Mesodermal cell (in vitro differentiated cells): ENCODE data around the gene NFKBIE.
"Not testable (repeated sequence)": the region's sequence is repeated elsewhere in the genome, so short reads cannot be mapped to it uniquely, and the experiment has no call there.

ENCODE experiments used
- H3K27ac ChIP-seq: 2 replicates; pipeline ENCODE4 v1.7.0; 2013; ENCODE audit warnings: mild to moderate bottlenecking, low read depth, low read length, moderate library complexity; ENCODE audit not compliant: severe bottlenecking
- H3K36me3 ChIP-seq: 2 replicates; pipeline ENCODE4 v1.7.1; 2013; ENCODE audit warnings: mild to moderate bottlenecking, low read length, moderate library complexity; ENCODE audit not compliant: control insufficient read depth, insufficient read depth
- H3K4me1 ChIP-seq: one replicate; pipeline ENCODE4 v1.7.1; 2013; ENCODE audit warnings: mild to moderate bottlenecking, low read length; ENCODE audit not compliant: insufficient read depth, control insufficient read depth, poor library complexity, severe bottlenecking
- H3K4me3 ChIP-seq: 2 replicates; pipeline ENCODE4 v1.7.0; 2013; ENCODE audit warnings: low read length, control low read depth, mild to moderate bottlenecking; ENCODE audit not compliant: insufficient read depth, poor library complexity, severe bottlenecking; ENCODE audit errors: extremely low read depth
- H3K9me3 ChIP-seq: 2 replicates; pipeline ENCODE4 v1.7.1; 2013; ENCODE audit warnings: mild to moderate bottlenecking, low read length, moderate library complexity; ENCODE audit not compliant: control insufficient read depth
- WGBS, 2 experiments: methylation state at CpG; one replicate each; pipeline ENCODE4 v1.1.5; 2013; ENCODE audit warnings: missing lambda C conversion rate in 2 of 2; ENCODE audit not compliant: insufficient coverage in 2 of 2; 5-methylcytosine and 5-hydroxymethylcytosine counted together

NFKBIE gene

GRCh38 chr6:44237021-44237812, 28.1 kb downstream of the NFKBIE start:
- no peaks in the 10 kb centered on the region for H3K9me3 ChIP-seq
- H3K27ac ChIP-seq, result peak overlapping the region; percentile 81
- 56 to 60% methylated on average over 18 to 19 of the region's 22 CpGs for WGBS, 2 experiments
- peaks cover 1% of the 10 kb centered on the region for H3K36me3 ChIP-seq
- peak overlapping the region; percentile 49 for H3K4me3 ChIP-seq
- H3K4me1 ChIP-seq, result peaks cover 16% of the 10 kb centered on the region

GRCh38 chr6:44235891-44236516, 29.3 kb downstream of the NFKBIE start:
- Histone ChIP-seq H3K36me3 (peaks cover 5% of the 10 kb centered on the region), H3K27ac (no peak overlapping the region), H3K4me3 (no peak overlapping the region), H3K9me3 (no peaks in the 10 kb centered on the region), H3K4me1 (peaks cover 16% of the 10 kb centered on the region)
- WGBS, 2 experiments, result 92 to 100% methylated on average over 1 to 5 of the region's 6 CpGs

DNA sequence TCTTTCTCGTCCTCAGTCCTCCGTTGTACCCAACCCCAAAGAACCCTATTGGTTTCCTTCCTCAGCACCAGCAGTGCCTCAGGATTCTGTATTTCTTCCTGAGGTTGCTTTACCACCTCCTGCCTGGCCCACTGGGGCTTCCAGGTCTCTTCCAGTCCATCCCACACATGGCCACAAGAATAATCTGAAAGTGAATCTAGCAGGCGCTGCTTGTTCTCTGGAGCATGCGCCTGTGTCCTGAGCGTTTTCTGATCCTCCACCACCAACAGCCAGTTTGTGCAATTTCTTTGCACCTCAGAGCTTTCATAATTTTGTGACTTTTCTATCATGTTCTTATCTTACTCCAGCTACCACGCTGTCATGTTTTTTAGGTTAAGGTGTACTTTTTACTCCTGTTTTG, 30.1 kb downstream of the NFKBIE start:
- peaks cover 16% of the 10 kb centered on the region for H3K4me1 ChIP-seq

DNA sequence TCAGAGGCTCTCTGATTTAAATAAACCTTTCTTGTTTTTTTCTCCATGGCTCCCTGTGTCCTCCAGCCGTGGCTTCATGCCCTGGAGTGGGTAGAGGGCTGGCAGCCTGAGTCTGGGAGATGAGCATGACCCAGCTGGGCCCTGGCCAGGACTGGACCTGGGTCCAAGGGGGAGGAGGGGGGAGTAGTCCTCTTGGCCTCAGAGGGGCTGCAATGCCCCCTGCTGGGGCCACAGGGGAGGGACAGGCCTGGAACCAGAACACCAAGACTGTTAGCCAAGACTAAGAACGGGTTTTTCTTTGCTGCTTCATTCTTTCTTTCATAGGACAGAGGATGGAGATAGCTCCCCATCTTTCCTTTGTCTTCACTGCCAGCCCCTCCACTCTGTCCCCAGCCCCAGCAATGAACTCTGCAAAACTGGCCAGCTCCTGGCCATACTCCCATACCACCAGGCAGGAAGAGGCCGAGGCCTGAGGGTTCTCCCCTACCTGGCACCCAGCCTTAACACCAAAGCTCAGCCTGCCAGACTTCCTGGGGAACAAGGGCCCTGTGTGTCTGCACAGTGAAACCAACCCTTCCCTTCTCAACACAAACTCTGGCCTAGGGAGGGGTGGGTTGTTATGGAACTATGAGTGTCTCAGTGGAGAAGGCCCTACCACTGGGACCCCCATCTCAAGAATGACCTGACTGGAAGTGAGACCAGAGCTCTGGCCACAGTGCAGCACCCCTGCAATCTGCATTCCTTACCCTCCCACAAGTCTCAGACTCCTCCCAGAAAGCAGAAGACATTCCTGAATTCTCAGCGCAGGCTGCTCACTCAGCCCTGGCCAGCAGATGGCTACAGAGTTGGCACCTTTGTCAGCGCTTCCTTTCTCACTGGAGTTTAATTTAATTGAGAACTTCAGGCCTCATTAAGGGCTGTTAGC, 31.0 kb downstream of the NFKBIE start:
- H3K4me1 ChIP-seq, result peaks cover 16% of the 10 kb centered on the region
- H3K36me3 ChIP-seq, result peaks cover 13% of the 10 kb centered on the region
- H3K27ac ChIP-seq, result peak overlapping the region; percentile 70
- 36 to 42% methylated on average over 3 to 5 of the region's 5 CpGs for WGBS, 2 experiments
- H3K4me3 ChIP-seq, result no peak overlapping the region
- no peaks in the 10 kb centered on the region for H3K9me3 ChIP-seq

More for the DNA sequence above, 30.1 kb downstream of the NFKBIE start:
- 83 to 91% methylated on average over 5 of the region's 6 CpGs for WGBS, 2 experiments
- Histone ChIP-seq H3K4me3 (no peak overlapping the region), H3K9me3 (no peaks in the 10 kb centered on the region), H3K27ac (no peak overlapping the region), H3K36me3 (peaks cover 5% of the 10 kb centered on the region)

DNA sequence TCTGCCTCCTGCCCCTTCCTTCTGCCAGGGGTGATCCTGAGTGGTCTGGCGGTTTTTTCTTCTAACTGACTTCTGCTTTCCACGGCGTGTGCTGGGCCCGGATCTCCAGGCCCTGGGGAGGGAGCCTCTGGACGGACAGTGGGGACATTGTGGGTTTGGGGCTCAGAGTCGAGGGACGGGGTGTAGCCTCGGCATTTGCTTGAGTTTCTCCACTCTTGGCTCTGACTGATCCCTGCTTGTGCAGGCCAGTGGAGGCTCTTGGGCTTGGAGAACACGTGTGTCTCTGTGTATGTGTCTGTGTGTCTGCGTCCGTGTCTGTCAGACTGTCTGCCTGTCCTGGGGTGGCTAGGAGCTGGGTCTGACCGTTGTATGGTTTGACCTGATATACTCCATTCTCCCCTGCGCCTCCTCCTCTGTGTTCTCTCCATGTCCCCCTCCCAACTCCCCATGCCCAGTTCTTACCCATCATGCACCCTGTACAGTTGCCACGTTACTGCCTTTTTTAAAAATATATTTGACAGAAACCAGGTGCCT, 31.7 kb downstream of the NFKBIE start:
- H3K27ac ChIP-seq, result no peak overlapping the region

DNA sequence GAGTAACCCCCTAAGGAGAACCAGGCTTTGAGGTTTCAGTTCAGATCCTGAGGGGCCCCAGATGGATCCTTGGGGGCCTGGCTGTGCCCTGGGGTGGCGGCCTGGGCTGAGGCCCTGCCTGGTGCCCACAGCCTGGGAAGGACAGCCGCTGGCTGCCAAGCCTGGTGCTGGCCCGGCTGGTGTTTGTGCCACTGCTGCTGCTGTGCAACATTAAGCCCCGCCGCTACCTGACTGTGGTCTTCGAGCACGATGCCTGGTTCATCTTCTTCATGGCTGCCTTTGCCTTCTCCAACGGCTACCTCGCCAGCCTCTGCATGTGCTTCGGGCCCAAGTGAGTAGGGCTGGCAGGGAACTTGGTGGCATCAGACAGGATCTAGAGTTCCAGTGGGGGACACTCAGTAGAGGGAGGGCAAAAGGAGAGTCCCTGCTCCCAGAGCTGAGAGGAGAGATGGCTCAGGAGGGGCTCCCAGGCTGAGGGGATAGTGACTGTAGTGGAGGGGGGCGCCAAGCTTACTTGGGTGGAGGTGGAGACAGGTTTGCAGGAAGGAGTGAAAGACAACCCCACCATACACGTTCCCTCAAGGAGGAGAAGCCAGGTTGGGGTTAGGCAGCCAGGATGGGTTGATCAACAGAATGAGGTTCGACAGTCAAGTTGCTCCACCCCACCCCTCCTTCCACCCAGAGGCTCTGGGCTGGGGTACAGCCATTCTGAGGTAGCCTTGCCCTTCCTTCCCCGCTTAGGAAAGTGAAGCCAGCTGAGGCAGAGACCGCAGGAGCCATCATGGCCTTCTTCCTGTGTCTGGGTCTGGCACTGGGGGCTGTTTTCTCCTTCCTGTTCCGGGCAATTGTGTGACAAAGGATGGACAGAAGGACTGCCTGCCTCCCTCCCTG, 32.4 kb downstream of the NFKBIE start:
- Histone ChIP-seq H3K4me3 (no peak overlapping the region), H3K9me3 (no peaks in the 10 kb centered on the region), H3K36me3 (peaks cover 17% of the 10 kb centered on the region), H3K4me1 (peaks cover 16% of the 10 kb centered on the region), H3K27ac (no peak overlapping the region)
- WGBS, 2 experiments, result 91% methylated on average over 10 to 15 of the region's 16 CpGs

More for the DNA sequence above, 31.7 kb downstream of the NFKBIE start:
- WGBS, 2 experiments, result 85 to 92% methylated on average over 12 to 14 of the region's 14 CpGs
- Histone ChIP-seq H3K9me3 (no peaks in the 10 kb centered on the region), H3K36me3 (peaks cover 17% of the 10 kb centered on the region), H3K4me3 (no peak overlapping the region), H3K4me1 (peaks cover 16% of the 10 kb centered on the region)

DNA sequence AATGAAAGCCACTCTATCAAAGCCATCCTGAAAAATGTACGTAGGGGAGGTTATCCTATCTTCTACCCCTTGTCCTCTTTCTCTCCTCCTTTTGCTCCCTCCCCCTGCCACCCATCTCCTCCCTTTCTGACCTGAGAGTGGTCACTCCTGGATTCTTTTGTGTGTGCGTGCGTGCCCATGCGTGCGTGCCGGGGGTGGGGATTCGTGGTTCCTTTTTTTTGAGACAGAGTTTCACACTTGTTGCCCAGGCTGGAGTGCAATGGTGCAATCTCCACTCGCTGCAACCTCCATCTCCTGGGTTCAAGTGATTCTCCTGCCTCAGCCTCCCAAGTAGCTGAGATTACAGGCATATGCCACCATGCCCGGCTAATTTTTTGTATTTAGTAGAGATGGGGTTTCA, 33.9 kb downstream of the NFKBIE start:
- not testable (repeated sequence) for H3K27ac ChIP-seq, H3K4me3 ChIP-seq, H3K9me3 ChIP-seq
- Histone ChIP-seq H3K36me3 (peaks cover 17% of the 10 kb centered on the region), H3K4me1 (peaks cover 19% of the 10 kb centered on the region)
- WGBS, 2 experiments, result 96 to 100% methylated on average over 7 of the region's 9 CpGs

DNA sequence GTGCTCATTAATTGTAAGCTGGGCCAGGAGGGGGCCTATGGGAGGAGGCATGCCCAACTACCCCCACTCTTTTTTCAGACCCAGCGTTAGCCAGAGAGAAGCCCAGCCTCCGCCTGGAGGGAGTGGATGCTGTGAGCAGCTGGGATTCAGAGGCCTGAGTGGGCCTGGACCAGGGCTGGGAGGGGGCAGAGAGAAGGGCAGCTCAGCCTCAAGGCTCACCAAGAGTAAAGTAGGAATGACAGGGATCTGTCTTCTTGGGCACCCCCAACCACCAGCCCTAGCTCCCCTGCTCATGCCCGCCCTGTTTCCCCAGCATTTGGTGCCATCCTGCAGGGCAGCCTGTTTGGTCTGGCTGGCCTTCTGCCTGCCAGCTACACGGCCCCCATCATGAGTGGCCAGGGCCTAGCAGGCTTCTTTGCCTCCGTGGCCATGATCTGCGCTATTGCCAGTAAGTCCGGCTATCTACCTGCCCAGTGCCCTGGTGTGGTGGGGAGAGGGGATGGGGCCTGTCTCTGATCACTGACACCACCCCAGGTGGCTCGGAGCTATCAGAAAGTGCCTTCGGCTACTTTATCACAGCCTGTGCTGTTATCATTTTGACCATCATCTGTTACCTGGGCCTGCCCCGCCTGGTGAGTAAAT, 35.2 kb downstream of the NFKBIE start:
- WGBS, 2 experiments, result 91 to 95% methylated on average over 1 to 2 of the region's 10 CpGs
- Histone ChIP-seq H3K4me1 (peaks cover 21% of the 10 kb centered on the region), H3K9me3 (no peaks in the 10 kb centered on the region), H3K4me3 (no peak overlapping the region), H3K36me3 (peaks cover 17% of the 10 kb centered on the region), H3K27ac (no peak overlapping the region)

DNA sequence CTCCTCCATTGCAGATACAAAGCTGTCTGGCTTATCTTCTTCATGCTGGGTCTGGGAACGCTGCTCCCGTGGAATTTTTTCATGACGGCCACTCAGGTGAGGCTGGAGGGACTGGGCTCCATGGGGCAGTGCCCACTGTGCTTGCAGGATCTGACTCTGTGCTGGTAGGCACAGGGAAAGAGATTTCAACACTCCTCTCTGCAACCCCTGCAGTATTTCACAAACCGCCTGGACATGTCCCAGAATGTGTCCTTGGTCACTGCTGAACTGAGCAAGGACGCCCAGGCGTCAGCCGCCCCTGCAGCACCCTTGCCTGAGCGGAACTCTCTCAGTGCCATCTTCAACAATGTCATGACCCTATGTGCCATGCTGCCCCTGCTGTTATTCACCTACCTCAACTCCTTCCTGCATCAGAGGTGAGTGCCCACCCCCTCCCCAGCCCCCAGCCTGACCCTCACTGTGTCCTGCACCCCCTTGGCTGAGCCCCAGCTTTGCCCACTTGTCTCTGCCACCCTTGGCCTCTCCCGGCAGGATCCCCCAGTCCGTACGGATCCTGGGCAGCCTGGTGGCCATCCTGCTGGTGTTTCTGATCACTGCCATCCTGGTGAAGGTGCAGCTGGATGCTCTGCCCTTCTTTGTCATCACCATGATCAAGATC, 35.8 kb downstream of the NFKBIE start:
- peaks cover 17% of the 10 kb centered on the region for H3K36me3 ChIP-seq
- no peak overlapping the region for H3K27ac ChIP-seq
- WGBS, 2 experiments, result 96 to 98% methylated on average over 10 to 11 of the region's 11 CpGs
- no peaks in the 10 kb centered on the region for H3K9me3 ChIP-seq
- peaks cover 18% of the 10 kb centered on the region for H3K4me1 ChIP-seq
- H3K4me3 ChIP-seq, result no peak overlapping the region
